Thyroid gland (tissue), 4 donors: ENCODE results near the gene SSB. TPM values are rescaled to one million over a fixed set of nuclear protein-coding genes. Genes with fewer than 3 reads are reported as not detected.

ENCODE experiments used
- DNase-seq, 2 donors: peaks; one replicate each; pipeline ENCODE4 v3.0.0-alpha.2; 2019
- H3K27ac ChIP-seq, 3 donors: fragments of 200-600 bp; sonication (generic); 1 replicate in 2 of 3; 2 replicates in 1 of 3; pipeline ENCODE4 v1.5.1; 2016 to 2019; ENCODE audit warnings: mild to moderate bottlenecking in 1 of 3, moderate library complexity in 1 of 3
- H3K27me3 ChIP-seq: fragments of 200-600 bp; sonication (generic); one replicate; pipeline ENCODE4 v1.5.1; 2019
- H3K36me3 ChIP-seq, 2 donors: fragments of 200-600 bp; sonication (generic); one replicate each; pipeline ENCODE4 v1.5.1; 2016 to 2019
- H3K4me1 ChIP-seq, 2 donors: fragments of 200-600 bp; sonication (generic); one replicate each; pipeline ENCODE4 v1.5.1; 2017 to 2019
- H3K4me3 ChIP-seq, 3 donors: fragments of 200-600 bp; sonication (generic); replicated peaks in 1 of 3; 1 replicate in 2 of 3; 2 replicates in 1 of 3; pipeline ENCODE4 v1.5.1; 2016; ENCODE audit warnings: mild to moderate bottlenecking in 1 of 3
- H3K9me3 ChIP-seq: fragments of 200-600 bp; sonication (generic); one replicate; pipeline ENCODE4 v1.5.1; 2017
- POLR2A ChIP-seq, 2 donors: fragments of 450-650 bp; IDR thresholded peaks; one replicate each; pipeline ENCODE4 v1.6.1; 2017; ENCODE audit warnings: antibody characterized with exemption in 2 of 2, mild to moderate bottlenecking in 2 of 2, moderate library complexity in 1 of 2
- WGBS, 2 donors: methylation state at CpG; one replicate each; pipeline ENCODE4 v1.1.5; 2017; 5-methylcytosine and 5-hydroxymethylcytosine counted together
- intact Hi-C: fragments of 100-400 bp; cut with DNase I; formaldehyde crosslinking; loops from one replicate; pipeline ENCODE4 v1.15.1; 2023
- total RNA-seq, 4 donors: library from RNA; depleted of rRNA; stranded (reverse); fragments of >200 nt; gene quantifications; one replicate each; pipeline ENCODE4 v1.2.3, GENCODE V29; 2016
- TF ChIP-seq, protein P1 (sequence below), 6 experiments: fragments of 200-600 bp in 3 of 6; fragments of 450-650 bp in 3 of 6; sonication (generic) in 3 of 6; IDR thresholded peaks; one replicate each; pipeline ENCODE4 v1.5.1; 2016 to 2019; ENCODE audit warnings: antibody characterized with exemption in 6 of 6, mild to moderate bottlenecking in 2 of 6, inconsistent platforms in 1 of 6, moderate library complexity in 1 of 6

The SSB gene
- total RNA-seq, 4 donors from 2014 or later = 58.8 to 157 (median 102) TPM

DNA sequence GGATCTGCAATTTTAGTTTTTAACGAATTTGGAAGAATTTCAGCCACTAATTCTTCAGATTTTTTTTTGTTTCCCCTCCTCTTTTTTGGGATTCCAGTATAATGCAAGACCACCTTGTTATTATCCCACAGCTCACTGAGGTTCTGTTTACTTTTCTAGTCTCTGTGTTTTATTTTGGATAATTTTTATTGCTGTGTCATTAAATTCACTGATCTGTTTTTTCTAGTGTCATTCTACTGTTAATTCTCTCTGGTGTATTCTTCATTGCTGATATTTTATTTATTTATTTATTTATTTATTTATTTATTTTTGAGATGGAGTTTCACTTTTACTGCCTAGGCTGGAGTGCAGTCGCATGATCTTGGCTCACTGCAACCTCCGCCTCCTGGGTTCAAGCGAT, 60.8 kb downstream of the SSB start:
- no peak for TF ChIP-seq POLR2A (IDR thresholded peaks at IDR 0.05)
- TF ChIP-seq, protein P1, sequence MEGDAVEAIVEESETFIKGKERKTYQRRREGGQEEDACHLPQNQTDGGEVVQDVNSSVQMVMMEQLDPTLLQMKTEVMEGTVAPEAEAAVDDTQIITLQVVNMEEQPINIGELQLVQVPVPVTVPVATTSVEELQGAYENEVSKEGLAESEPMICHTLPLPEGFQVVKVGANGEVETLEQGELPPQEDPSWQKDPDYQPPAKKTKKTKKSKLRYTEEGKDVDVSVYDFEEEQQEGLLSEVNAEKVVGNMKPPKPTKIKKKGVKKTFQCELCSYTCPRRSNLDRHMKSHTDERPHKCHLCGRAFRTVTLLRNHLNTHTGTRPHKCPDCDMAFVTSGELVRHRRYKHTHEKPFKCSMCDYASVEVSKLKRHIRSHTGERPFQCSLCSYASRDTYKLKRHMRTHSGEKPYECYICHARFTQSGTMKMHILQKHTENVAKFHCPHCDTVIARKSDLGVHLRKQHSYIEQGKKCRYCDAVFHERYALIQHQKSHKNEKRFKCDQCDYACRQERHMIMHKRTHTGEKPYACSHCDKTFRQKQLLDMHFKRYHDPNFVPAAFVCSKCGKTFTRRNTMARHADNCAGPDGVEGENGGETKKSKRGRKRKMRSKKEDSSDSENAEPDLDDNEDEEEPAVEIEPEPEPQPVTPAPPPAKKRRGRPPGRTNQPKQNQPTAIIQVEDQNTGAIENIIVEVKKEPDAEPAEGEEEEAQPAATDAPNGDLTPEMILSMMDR (IDR thresholded peaks at IDR 0.05) = no peak
- no peak for DNase-seq
- no peaks in the 10 kb centered on the region for H3K9me3 ChIP-seq
- WGBS, 2 donors = 95 to 98% methylated on average over 4 of the region's 4 CpGs
- H3K4me1 ChIP-seq = peaks cover 15 to 29% of the 10 kb centered on the region in 2 donors
- H3K27me3 ChIP-seq = no peaks in the 10 kb centered on the region
- no peaks in the 10 kb centered on the region for H3K36me3 ChIP-seq
- no peak overlapping the region for H3K4me3 ChIP-seq
- intact Hi-C loops = no loop called here
- no peak overlapping the region for H3K27ac ChIP-seq

DNA sequence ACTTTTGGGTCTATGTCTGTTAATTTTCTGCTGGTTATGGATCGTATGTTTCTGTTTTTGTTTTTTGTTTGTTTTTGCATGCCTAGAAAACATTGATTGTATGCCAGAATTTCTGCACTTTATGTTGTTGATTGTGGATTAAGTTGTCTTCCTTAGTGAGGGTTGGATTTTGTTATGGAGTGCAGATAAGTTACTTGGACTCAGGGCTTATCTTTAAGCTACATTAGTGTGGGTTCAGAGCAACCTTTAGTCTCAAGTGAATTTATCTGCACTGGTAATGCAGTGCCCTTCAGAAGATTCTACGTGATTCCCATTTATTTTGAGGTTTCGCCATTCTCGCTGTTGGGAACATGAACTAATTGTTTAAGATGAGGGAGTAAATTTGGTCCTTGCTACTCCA, 61.5 kb downstream of the SSB start:
- no peaks in the 10 kb centered on the region for H3K36me3 ChIP-seq
- TF ChIP-seq, protein P1 (IDR thresholded peaks at IDR 0.05) = no peak
- TF ChIP-seq POLR2A (IDR thresholded peaks at IDR 0.05) = no peak
- WGBS, 2 donors = 96 to 97% methylated on average over 4 of the region's 4 CpGs
- intact Hi-C loops = no loop called here
- H3K27me3 ChIP-seq = no peaks in the 10 kb centered on the region
- DNase-seq = no peak
- no peak overlapping the region for H3K4me3 ChIP-seq
- H3K9me3 ChIP-seq = no peaks in the 10 kb centered on the region
- H3K4me1 ChIP-seq = peaks cover 15 to 22% of the 10 kb centered on the region in 2 donors
- H3K27ac ChIP-seq = no peak overlapping the region

Other genes with a start within 250 kb of the SSB start
- 10 to 100 TPM; 32.8 to 45.3 (median 34.3) TPM for gene FASTKD1, start 225.0 kb upstream of the SSB start, total RNA-seq
- 10 to 100 TPM; 38.5 to 54.0 (median 46.3) TPM for gene PPIG, start 214.5 kb upstream of the SSB start, total RNA-seq
- 1 to 10 TPM in 2 of 4 donors, not detected in 2; 1.6 TPM for gene CFAP210, start 104.5 kb upstream of the SSB start, total RNA-seq
- gene PHOSPHO2, start 104.4 kb upstream of the SSB start, total RNA-seq = 10 to 100 TPM; 12.1 to 20.0 (median 13.2) TPM
- gene KLHL23, start 65.0 kb upstream of the SSB start, total RNA-seq = 10 to 100 TPM in 2 of 4 donors, 1 to 10 TPM in 2; 7.2 to 14.0 (median 10.3) TPM
- 10 to 100 TPM; 49.8 to 77.3 (median 57.4) TPM for gene METTL5, start 26.0 kb downstream of the SSB start, total RNA-seq
- gene UBR3, start 28.6 kb downstream of the SSB start, total RNA-seq = 100 to 1,000 TPM; 101 to 192 (median 114) TPM